8988T (cell line): ENCODE data around the gene SALL1.

Experiments
- DNase-seq: peaks from one replicate; pipeline ENCODE4 v3.0.0; 2011

The SALL1 gene

DNA sequence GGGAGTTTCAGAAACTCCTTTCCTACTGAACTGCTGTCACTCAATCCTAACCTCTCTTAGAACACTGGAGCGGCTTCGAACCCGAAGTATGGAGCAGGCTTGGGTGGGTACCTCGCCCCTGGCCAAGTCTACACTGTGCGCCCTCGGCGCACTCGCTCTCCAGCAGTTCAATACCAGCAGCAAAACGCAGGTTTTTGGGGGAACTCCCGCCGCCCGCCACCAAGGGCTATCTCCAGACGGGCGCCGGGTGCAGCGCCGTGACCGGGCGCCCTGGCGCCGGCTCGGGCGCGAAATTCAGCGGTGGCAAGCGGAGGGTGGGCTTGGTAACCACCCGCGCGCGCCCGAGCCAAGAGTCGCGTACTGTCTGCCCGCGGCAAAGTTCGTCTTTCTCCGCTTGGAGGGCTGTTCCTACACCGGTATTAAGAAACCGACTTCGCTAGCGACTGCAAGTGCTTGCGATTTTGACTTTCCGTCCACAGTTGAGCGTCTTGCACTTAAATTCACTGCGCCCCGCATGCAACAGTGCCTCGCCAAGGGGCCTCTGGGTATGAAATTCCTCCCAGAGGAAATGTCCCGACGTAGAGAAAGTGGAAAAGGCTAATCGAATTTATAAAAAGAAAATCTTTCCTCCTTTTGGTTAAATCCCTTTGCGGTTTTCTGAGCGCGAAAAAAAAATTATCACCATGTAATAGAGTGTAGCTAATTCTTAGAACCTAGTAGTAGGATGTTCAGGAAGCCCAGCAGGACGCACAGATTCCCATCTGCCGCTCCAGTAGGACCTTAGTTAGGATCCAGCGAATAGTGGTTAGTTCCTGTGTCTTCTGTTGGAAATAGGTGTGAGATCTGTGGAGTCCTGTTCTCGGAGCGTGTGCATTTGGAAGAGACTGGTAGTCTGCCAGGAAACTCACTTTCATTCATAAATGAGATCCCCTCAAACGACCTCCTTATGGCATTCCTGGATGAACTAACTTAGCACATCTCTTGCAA is 5.0 kb upstream of the SALL1 start:
- DNase-seq, result no peak

DNA sequence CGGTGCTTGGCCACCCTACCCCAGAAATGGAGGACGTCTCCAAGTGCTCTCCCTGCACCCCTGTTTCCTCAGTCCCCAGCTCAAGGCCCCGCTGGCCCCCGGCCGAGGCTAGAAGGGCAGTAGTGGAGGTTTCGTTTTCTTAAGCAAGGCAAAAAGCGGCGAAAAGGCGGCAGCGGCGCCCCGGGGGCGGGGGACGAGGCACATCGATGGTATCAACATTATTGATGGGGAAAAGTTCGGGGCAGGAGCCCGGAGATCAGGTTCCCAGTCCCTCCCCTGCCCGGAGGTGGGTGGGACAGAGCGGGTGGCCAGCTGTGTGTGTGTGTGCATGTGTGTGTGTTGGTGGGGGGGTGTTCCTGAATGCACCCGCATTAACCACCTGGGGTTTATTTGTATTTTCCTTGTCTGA is 4.1 kb upstream of the SALL1 start:
- DNase-seq, result no peak

DNA sequence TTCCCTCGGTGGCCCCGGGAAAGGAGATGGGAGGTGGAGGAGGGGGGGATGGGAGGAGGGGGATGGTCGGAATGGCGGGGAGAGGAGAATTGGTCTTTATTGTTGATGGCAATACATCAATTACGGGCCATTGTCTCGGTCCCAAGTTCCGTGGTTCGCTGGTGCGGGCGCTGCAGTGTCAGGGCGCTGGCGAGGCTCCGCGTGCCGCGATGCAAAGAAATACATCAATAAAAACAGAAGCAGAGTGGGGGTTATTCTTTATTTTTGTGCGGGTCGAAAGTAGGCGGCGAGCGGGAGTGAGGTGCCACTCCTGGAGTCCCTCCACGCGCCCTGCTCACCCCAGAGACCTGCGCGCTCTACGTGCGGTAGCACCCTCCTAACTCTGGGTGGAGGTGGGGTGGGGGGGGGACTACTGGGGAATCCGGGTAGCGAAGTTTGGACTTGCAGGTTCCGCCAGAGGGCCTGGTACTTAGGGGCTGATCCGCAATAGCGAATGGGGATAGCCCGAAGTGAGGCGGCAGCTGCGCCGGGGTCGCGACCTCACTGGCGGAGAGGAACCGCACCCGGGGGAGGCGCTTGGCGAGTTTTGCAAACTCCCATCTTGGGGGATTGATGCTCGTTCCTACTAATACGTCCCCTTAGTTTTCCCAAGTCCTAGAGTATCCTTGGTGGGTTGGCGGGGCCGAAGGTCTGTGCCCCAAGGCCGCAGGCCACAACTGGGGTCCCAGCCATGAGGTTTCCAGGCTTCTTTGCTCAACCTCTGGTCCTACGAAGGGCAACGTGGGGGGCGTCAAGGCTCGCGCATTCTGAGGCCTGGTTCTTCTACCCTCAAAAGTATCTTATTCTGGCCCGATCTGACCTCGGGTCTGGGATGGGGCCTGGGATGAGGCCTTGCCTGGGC is 3.5 kb upstream of the SALL1 start:
- DNase-seq, result no peak

DNA sequence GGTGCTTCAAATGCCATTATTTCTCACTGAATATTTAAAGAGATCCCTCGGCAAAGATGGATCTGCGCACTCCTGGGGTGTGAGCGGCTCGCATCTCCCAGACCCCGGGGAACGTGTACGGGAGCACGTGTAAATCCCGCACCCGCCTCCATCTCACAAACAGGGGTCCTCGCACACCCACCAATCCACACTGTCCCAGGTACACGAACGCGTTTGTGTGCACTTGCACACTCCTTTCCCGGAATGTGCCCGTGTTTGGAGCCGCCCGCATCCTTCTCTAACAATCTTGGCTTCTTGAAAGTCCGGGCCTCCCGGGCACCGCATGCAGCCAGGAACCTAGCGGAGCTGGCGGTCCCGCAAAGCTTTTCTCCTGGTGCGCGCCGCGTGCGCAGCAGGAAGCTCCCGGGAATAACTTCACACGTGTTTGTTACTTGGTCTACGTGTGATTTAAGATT is 2.5 kb upstream of the SALL1 start:
- DNase-seq, result no peak

DNA sequence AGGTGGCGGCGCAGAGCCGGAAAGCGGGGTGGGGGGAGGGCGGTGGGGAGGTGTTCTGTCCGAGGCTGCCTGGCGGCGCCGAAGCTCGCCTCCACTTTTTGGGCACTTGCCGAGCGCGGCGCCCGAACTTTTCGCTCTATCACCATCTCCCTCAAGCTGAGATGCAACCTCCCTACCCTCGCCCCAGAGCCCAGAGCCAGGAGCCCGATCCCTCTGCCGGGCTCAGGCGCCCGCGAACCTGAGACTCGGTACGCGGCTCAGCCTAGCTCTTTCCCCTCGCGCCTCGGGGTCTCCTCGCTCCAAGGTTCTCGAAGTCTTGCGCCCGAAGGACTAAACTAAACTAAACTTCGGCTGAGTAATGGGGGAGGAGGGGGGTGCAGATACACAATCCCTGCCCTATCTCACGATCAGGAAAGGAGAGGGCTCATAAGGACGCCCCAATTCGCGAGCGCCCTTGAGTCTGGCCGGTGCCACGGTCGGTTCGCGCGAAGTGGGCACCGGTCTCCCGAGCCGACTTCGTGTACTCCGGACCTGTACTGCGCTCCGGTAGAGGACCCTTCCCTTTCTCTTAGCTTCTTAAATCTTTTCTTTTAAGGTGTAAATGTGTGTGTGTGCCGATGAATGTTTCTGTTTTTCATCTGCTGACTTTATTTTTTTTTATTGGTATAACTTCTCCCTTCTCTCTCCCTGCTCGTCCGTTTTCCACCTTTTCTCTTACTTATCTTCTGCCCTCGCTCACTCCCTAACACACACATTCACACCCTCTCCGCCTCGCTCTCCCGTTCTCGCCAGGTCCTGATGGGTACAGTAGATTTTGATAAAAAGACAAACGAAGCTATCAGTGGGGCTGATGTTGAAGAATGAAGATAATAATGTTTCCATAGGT is 1.9 kb upstream of the SALL1 start:
- no peak for DNase-seq

DNA sequence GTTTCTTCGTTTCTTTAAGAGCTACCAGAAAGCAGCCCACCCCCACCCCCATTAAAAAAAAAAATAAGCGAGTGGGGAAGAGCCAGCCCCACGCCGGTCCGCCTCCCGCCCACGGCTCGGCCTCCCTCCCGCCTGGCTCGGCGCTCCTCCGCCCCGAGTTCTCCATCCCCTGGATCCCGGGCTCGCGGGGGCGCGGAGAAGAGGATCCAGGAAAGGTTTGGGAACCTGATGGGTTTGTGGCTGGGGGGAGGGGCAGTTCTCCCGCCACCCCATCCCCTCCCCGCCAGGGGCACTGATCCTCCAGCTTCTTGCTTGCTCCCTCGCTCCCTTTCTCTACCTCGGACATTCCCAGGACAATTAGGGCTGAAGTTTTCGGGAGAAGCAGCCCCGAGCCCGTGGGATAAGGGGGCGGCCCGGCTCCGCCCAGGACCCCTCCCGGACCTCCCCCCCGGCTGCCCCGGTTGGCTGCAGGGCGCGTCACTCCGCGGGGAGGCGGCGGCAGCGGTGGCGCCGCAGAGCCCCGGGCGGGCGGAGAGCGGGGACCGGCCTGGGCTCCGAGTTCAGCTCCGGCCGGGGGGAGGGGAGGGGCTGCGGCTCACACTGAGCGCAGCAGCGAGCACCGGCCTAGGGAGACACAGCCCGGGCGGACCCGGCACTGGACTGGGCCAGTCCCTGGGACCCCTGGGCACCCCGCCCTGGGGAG is 1.0 kb upstream of the SALL1 start:
- DNase-seq, result no peak

DNA sequence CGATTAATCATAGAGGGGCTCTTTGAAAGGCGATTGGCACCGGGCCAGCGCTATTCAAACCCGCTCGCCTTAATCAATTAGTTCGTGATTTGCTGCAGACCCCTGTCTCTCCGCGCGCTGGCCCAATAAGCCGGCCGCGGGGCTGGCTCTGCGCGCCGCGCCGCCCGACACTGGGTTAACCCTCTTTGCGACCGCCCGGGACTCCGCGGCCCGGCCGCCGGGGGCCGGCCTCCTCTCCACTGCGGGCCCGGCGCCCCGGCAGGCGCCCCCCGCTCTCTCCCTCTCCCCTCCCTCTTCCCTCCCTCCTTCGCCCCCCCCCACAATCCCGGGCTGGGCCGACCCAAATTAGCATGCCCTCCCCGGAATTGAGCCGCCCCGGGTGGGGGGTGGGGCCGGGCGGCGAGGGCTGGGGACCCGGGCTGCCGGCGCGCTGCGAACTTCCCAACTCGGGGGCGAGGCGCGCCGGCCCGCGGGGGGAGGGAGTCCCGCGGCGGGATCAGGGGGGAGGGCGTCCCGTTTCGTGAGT is 428 bp upstream of the SALL1 start:
- peak; percentile 49 for DNase-seq

DNA sequence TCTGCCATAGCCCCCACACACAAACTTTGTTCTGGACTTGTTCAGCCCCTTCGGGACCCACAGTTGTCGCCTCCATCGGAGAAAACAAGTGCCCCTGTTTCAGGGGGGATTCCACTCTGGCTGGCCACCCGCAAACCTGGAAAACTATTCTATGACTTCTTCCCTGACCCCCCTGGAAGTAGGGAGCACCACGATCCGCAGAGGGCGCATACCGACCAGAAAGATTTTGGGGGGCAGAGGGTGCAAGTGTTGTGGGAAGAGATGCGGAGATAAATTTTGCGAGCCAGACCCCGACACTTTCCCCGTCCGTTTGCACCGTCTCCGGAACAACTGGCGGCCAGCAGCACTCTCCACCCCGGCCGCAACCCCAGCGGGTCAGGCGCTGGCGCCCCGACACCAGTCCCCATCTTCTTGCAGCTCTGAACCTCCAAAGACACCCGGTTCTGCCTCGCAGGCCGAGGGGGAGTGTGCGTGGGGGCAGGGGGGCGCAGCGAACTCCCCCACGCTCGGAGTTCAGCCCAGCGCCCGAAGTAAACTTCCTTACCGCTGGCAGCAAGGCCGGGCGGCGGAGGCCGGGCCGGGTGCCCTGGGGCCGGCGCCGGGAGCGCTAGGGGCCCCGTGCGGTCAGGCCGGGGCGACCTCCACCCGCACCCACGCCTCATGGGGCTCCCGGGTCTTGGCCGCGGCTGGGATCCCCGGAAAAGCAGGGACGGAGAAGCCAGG is 744 bp downstream of the SALL1 start:
- DNase-seq, result no peak

DNA sequence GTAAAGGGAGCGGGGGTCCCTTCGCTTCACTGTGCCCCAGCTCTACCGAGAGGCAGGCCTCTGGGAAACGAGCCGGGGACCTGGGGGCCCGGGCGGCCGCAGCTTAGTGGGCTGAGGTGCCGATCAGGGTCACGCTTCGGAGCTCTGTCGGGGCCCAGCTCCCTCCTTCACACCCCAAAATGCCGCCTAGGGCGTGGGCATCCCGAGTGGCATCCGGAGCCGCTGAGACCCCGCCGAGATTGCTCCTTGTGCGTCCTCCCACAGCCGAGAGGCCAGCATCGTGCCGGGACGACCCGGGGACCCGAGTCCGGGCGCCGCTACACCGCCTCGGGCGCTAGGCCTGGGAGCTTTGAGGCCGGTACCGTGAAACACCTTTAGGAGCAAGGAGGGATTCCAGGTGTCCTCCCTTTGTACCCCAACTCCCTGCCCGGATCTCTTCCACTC is 1.3 kb downstream of the SALL1 start:
- no peak for DNase-seq

DNA sequence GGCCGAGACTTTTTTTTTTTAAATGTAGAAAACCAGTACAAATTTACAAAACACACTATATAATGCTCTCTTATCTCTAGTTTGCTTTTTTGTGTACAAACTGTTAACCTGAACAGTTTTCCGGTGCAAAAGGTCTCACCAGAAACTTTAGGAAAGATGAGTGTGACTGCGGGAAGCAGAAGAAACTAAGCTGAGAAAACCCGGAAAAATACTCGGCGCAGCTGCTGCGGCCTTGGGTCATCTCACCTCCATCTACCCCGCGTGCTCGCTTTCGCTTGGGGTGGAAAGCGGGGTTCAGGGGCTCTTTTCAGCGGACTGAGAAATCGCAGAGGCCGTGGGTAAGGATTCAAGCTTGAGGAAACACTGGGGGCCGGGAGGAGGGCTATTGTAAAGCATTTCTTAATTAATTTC is 1.8 kb downstream of the SALL1 start:
- no peak for DNase-seq

DNA sequence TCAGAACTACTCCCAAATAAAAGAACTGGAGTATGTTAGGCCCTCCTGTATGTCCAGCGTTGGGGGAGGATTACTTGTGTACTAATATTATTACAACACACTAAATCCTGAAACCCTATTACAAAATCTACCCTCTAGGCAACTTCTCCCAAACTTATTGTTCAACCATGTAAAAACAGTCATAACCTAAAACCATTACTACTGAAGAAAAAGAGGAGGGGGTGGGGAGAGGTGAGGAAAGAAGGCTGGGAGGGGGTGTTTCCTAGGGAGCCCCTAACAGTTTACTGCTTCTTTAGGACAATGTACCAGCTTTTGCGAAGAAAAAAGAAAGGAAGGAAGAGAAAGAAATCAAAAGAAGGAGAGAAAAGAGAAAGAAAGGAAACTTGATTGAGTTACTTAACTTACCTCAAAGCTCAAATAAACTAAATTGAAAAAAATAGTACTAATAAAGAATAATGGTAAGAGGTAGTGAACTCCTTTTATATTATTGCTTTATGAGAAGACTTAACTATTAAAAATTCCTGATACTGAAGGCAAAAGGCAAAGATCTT is 2.3 kb downstream of the SALL1 start:
- no peak for DNase-seq

DNA sequence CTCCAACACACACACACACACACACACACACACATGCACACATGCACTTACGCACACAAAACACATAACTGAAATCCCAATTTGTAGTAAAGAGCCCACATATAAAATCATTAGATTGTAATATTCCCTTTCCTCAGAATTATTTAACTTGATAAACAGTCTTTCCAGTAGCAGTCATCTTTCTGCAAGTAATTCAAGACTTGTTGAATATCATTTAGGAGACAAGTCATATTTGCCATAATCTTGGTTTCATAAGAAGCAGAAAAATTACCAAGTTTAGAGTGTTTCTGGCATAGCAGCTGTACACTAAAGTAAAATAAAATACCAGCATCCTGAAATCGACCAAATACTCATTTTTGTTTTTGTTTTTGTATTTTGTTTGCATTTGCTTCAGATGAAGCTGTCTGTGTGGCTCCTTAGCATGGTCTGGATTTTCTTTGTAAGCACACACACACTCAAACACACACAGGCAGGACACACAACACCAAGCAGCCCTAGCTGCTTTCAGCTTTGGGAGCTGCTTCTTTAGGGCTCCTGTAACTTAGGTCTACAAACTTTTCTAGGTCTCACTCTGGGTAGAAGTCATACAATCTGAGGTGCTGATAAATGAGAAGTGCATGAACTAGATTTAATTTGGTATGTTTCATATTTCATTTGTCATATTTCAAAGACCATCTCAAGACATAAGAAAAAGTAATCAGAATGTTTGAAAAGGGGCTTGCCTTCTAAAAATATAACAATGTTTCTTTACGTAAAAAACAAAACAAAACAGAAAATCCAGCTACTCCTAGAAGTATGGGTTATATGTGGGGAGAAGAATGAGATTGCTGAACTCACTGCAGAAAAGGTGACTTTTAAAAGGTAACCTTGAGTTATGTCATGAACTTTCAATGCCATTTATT is 3.0 kb downstream of the SALL1 start:
- DNase-seq, result no peak

DNA sequence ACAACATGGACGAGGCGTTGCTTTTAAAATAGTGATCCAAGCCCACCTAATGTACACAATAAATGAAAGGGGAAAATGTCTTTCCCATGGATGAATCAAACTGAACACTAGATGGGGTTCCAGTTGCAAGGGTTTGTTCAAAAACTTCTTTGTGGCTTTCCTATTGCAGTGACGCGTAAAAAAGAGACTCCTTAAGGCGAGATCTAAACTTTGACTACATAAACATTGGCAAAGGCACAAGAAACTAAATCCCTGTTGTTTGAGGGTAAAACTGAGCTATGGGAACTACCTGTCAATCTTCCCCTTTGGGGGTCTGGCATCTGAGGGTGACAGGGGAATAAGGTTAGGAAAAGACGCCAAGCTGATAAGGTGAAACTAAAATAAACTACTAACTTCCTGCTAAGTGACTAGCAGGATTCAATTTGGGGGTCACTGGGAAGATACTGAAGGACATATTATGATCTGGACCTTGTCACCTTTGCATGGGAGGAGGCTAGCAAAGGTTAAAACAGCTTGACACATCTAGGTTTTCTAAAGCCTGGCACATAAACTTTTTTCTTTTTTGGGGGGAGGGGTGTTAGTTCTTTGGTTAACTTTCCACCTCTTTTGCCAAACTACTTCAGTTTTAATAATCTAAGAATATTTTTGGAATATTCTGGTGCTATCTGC is 4.7 kb downstream of the SALL1 start:
- DNase-seq, result no peak

DNA sequence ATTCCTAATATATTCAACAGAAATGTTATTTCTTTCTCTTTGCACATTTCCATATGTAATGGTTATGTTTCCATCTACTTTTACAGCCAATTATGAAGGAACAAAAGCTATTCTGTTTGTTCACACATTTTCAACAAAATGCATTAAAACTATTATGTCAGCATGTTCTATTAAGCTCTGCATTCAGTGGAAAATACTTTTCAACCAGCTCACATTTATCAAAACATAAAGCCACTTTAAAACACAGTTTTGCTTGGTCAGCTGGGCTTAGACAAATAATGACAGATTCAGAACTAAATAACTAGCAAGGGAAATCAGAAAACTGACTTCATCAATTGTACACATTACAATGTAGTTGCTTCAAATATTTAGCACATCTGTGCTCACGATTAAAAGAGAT is 6.9 kb downstream of the SALL1 start:
- DNase-seq, result no peak

DNA sequence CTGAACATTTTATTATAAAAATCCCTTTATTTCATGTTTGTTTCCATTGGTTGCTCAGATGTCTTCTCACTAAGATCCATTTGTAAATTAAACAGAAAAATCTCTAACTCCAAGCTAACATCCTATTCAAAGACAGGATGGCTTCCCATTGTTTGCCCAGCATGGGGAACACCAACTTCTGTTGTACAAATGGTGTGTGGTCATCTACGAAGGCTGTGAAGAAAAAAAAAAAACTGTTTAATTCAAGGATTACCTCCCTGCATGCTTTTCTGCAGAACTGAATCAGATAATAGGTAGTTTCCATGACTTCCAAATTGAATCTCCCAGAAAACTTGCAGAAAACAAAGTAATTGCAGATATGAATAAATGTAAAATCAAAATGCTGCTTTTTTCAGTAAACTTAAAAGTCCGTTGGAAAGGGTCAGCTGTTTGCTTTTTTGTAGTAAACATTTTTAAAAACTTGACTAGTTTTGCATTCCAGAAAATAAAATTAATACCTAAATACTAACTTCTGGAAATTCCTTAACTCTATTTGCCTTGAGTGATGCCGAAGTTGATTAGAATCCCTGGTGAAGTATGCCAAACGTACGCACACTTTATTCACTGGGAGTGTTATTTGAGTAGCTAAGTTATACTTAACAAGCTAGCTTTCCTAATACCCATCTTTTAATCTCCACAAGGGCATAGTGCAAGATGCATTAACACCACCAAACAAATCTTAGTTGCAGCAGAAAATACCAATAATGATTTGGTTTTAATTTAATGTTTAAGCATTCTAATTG is 7.7 kb downstream of the SALL1 start:
- DNase-seq, result no peak

DNA sequence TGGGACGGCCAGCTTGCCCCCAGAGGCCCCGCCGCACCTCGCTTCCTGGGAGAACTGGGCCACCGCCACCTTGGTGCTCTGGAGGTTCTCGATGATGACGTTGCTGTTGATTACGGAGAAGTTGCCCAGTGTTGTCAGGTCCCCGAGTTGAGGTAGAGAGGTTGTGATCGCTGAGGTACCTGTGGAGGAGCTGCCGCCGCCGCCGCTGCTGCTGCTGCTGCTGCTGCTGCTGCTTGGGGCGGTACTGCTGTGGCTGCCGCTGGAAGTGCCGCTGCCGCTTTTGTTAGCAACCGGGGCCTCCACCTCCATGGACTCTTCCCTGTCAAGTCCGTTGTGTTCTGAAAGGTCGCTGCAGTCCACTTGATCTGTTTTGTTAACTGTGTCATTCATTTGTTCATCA is 9.5 kb downstream of the SALL1 start:
- DNase-seq, result no peak

DNA sequence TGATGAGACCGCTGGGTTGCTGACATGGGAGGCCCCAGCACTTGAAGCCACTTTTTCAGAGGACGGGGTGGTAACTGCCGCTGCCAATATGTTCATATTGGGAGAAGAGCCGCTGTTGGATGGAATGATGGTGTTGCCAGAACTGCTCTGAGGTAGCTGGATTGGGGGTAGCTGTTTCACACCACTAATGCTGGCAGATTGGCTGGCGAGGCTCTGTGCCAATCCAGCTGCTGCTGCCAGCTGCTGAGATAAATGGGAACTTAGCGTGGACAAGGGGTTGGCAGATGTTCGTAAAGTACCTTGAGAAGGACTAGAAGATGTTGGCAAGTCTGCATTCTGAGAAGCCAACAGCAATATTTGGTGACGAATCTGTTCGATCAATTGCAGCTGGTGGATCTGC is 10.0 kb downstream of the SALL1 start:
- no peak for DNase-seq

DNA sequence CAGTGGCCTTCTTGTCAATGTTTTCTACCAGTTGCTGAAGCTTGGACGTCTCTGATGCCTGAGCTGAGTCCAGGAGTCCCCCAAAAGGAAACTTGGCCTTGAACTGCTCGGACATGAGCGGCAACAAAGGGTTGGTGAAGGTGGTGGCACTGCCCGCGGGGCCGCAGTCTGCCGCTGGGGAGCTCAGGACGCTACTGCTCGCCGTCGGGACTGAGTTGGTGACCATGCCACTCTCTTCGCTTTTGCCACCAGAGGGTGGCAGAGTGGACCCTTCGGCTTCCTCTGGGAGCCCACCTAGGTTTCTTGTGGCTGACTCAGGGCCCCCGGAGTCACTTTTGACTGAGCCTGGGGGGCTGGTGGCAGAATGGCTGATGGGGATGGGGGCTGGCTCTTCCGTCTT is 11.0 kb downstream of the SALL1 start:
- DNase-seq, result no peak
